Measurements from ENCODE around the gene CPNE1.
"Not testable (repeated sequence)": the region's sequence is repeated elsewhere in the genome, so short reads cannot be mapped to it uniquely, and the experiment has no call there.

Gene CPNE1

GRCh38 chr20:35664466-35665206, at the start of gene CPNE1, which contains the start of gene RBM12:
Gene CPNE1, minus strand, starts transcription at chr20:35664900. Its CDS starts 31,977 bp downstream, at chr20:35632923.
Gene RBM12, minus strand, starts transcription at chr20:35664900. Its CDS starts 9,578 bp downstream, at chr20:35655322.
- peak; percentile 97 for DNase-seq

- DNase-seq, result no peak
Measured at GRCh38 chr20:35714127-35714526, 49.4 kb upstream of the CPNE1 start.

DNA sequence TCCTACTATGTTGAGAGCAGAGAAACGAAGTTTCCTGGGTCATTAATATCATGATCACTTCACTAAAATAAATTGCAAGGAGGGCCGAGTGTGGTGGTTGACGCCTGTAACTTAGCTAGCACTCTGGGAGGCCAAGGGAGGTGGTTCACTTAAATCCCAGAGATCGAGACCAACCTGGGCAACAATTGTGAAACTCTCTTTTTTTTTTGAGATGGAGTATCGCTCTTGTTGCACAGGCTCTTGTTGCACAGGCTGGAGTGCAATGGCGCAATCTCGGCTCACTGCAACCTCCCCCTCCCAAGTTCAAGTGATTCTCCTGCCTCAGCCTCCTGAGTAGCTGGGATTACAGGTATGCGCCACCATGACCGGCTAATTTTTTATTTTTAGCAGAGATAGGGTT, 48.4 kb upstream of the CPNE1 start:
- not testable (repeated sequence) for DNase-seq

DNA sequence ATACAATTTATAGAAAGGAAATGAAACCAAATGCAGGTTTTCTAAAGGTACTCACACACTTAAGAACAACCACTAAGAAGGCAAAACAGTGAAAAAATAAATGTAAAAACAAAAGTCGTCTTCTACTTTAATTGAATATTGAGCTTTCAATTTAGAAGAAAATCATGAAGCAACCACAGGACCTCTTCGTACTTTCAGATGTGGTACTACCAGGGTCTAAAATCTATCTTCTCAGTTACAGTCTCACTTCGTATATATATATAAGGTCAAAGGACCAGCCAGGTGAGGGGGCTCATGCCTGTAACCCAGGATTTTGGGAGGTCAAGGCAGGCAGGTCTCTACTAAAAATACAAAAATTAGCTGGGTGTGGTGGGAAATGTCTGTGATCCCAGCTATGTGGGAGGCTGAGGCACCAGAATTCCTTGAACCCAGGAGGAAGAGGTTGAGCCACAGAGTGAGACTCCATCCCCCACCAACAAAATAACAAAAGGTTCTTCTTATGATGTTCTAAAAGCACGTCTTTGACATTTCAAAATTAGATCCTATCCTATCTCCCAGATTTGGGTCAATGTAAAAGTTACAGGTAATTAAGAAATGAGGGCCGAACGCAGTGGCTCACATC, 47.0 kb upstream of the CPNE1 start:
- no peak for DNase-seq

- no peak for DNase-seq
Measured at GRCh38 chr20:35710884-35711587, 46.3 kb upstream of the CPNE1 start.

DNA sequence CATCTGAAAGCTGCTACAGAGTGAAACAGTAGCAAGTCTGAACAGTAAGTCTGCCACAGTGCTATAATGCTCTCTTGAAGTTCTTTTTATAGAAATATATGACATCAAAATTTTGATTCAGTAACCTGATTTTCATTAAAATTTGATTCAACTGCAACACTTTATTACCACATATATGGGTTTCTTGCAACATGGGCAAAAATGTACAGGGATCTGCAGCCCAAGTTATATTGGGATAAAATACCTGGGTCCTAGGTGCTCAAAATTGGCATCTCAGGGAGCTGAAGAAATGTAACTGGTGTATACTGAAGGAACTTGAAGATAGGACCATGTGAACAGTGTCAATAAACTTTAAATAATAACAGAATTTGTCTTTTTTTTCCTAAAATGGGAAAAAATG, 45.3 kb upstream of the CPNE1 start:
- no peak for DNase-seq

- DNase-seq, result no peak
Measured at GRCh38 chr20:35709259-35709658, 44.6 kb upstream of the CPNE1 start.

DNA sequence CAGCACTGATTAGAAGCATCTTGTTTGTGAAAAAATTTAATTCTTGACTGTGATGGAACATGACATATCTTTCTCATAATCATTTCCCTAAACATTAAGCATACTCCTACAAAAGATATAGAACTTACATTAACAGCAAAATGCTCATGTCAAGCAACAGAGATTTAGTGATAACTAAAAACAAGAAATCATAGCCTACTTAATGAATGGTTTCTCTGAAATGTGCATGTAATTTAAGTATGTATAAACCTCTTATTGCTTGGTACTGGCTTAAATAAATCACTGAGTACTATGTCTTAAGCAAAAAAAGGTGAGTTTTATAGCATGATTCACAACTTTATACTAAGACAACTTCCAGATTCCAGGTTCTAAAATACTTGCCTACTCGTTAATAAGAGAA, 43.8 kb upstream of the CPNE1 start:
- DNase-seq, result no peak

- DNase-seq, result not testable (repeated sequence)
Measured at GRCh38 chr20:35706591-35707529, 42.2 kb upstream of the CPNE1 start.

DNA sequence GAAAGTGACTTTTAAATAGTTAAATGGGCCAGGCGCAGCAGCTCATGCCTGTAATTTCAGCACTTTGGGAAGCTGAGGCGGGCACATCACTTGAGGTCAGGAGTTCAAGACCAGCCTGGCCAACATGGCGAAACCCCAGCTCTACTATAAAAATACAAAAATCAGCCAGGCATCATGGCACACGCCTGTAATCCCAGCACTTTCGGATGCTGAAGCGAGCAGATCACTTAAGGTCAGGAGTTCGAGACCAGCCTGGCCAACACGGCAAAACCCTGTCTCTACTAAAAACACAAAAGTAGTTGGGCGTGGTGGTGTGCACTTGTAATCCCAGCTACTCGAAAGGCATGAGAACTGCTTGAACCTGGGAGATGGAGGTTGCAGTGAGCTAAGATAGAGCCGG, 41.2 kb upstream of the CPNE1 start:
- DNase-seq, result not testable (repeated sequence)

DNA sequence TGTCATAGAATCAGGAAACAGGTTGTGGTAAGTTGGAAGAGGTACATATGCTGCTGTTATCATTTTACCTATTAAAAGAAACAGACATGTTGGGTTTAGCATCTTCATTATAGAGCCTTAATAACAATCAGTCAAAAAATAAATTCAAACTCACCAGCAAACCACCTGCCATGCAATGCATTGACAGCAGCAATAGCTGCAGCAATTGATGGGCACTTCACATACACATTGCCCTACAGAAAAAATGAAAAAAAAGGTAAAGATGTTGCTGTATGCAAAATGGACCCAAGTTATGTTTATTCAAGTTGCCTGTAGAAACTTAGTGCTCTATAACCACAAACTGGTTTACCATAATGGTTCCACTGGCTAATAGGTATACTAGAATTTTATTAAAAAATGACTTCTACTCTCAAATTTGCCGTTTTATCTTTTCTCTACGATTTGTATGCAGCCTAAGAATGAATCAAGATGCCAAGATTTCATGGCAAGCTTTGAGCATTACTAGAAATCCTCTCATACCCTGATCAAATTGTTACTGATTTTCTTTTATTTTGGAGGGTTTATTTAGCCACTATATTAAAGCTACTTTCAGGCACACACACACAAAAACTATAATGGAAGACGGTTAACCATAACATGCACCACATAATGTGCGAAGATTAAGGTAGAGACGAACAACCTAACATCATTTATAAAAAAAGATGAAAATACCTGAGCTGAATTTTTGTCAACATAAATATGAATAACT, 40.0 kb upstream of the CPNE1 start:
- no peak for DNase-seq

DNA sequence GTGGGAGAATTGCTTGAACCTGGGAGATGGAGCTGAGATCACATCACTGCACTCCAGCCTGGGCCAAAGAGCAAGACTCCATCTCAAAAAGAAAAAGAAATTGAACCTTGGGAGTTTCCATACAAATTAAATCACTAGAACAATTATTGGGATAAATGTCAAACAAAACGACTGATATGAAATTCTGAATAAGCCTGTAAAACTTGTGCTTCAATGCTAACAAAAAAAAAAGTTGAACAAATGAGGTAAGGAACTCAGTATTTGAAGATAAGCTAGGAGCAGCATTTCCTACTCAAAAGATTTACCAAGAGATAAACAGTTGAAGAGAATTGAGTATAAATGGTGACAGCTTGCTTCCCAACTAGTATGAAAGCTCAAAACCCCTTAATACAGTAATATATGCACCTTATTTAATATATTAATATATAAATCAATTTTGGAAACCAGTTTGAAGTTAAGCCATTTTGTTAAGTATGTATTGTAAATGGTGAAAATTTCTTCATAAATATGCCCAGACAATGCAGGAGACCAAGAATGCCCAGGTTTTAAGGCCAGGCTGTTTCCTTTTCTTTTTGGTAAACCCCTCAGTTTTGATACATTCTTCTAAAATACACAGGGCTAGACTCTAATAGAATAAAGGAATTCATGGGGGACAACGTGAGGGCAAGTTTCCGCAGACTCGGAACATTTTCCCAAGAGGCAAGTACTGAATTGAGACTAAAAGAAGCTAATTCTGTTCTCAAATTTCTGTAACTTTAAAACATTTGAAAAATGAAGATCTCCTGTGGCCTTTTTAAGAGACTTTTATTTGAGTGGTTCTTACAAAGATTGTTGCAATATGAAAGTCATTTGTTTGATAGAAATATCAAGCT, 38.4 kb upstream of the CPNE1 start:
- no peak for DNase-seq

GRCh38 chr20:35702051-35702823, 37.5 kb upstream of the CPNE1 start:
- no peak for DNase-seq

DNA sequence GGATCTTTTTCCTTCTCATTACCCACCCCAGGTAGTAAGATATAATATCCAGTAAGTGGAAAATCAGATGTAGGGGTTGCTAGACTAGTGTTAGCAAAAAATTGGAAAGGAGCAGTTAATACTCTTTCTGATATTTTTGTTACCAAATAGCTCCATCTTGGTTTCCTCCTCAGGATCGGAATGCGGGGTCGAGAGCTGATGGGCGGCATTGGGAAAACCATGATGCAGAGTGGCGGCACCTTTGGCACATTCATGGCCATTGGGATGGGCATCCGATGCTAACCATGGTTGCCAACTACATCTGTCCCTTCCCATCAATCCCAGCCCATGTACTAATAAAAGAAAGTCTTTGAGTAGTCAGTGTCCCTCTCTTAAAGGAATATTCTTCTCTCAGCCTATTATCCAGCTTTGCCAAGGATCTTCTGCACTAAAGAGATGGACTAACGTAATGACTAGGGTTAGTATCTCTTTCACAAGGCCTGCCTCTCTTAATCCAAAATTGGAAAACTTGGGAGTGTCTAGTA, 36.0 kb upstream of the CPNE1 start:
- no peak for DNase-seq

- DNase-seq, result no peak
Measured at GRCh38 chr20:35699957-35700624, 35.4 kb upstream of the CPNE1 start.

DNA sequence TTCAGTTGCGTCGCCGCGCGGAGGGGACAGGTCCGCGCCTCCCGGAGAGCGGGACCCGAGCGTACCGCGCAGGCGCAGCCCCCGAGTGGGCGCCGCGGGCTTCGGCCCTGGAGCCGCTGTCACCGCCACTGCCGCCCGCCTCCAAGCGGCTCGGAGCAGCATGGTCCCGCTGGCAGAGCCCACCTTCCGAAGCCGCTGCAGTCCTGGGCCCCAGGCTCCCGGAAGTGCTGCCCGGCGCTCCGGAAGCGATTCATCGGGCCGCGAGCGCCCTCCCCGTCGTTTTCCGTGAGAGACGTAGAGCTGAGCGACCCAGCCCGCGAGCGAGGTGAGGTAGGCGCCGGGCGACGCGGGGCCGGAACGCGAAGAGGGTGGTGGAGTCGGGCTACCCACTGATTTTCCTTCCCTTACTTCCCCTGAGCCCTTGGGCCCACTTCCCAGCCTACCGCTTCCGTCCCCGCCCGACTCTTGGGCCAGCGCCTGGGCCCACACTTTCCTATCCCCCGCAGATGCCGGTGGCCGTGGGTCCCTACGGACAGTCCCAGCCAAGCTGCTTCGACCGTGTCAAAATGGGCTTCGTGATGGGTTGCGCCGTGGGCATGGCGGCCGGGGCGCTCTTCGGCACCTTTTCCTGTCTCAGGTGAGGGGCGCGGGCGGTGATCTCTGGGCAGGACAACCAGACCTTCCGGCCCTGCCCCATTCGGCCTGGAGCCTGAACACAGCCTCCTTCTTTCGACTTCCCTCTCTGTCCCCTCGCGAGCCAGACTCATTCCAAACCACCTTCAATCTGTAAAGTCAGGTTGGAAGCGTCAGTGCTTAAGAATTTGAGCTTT, 34.6 kb upstream of the CPNE1 start, which contains the start of the genes NFS1 and ROMO1:
Gene NFS1, minus strand, starts transcription at position 226 of the 830 bp plus-strand sequence. Its CDS starts 64 bp downstream, at position 162.
Gene ROMO1, plus strand, starts transcription at position 279 of the 830 bp plus-strand sequence. Its CDS starts 228 bp downstream, at position 507.
- peak; percentile 91 for DNase-seq

- no peak for DNase-seq
Measured at GRCh38 chr20:35698298-35699126, 33.8 kb upstream of the CPNE1 start.

Data from NCI-H345 (cell line).